OCI-LY1 (cell line): ENCODE data around the gene ASPSCR1.

ENCODE experiments used
- H2AFZ ChIP-seq: fragments of 200-600 bp; sonication (generic), shearing (Covaris generic); 2 replicates; pipeline ENCODE4 v1.6.0; 2014; ENCODE audit warnings: antibody characterized with exemption, mild to moderate bottlenecking, low read length
- H3F3A ChIP-seq: fragments of 200-600 bp; sonication (generic), shearing (Covaris generic); 2 replicates; pipeline ENCODE4 v1.6.0; 2014; ENCODE audit warnings: mild to moderate bottlenecking, antibody characterized with exemption, low read length, moderate library complexity; ENCODE audit not compliant: insufficient read depth
- H3K27ac ChIP-seq: fragments of 200-600 bp; sonication (generic); 2 replicates; pipeline ENCODE4 v1.5.1; 2014; ENCODE audit warnings: low read length, mixed run types, mild to moderate bottlenecking, low read depth; ENCODE audit not compliant: poor library complexity, severe bottlenecking
- H3K27me3 ChIP-seq: fragments of 200-600 bp; sonication (generic); 2 replicates; pipeline ENCODE4 v1.6.0; 2014; ENCODE audit warnings: antibody characterized with exemption, mild to moderate bottlenecking, low read length, moderate library complexity; ENCODE audit not compliant: insufficient read depth
- H3K36me3 ChIP-seq: fragments of 200-600 bp; sonication (generic); 2 replicates; pipeline ENCODE4 v1.6.1; 2014; ENCODE audit warnings: mild to moderate bottlenecking, antibody characterized with exemption, low read length, moderate library complexity, mixed read lengths; ENCODE audit not compliant: insufficient read depth
- H3K4me1 ChIP-seq: fragments of 200-600 bp; sonication (generic); 2 replicates; pipeline ENCODE4 v1.5.1; 2014; ENCODE audit warnings: mild to moderate bottlenecking, low read length, moderate library complexity; ENCODE audit not compliant: insufficient read depth, severe bottlenecking
- H3K4me2 ChIP-seq: fragments of 200-600 bp; sonication (generic), shearing (Covaris generic); 2 replicates; pipeline ENCODE4 v1.6.1; 2014; ENCODE audit warnings: low read length
- H3K4me3 ChIP-seq: fragments of 200-600 bp; sonication (generic); 2 replicates; pipeline ENCODE4 v1.5.1; 2014; ENCODE audit warnings: low read length, low read depth, mild to moderate bottlenecking, mixed read lengths; ENCODE audit not compliant: poor library complexity, severe bottlenecking
- H3K79me2 ChIP-seq: fragments of 200-600 bp; shearing (Covaris generic); 2 replicates; pipeline ENCODE4 v1.6.1; 2016; ENCODE audit warnings: mixed run types, low read length, mixed read lengths; ENCODE audit not compliant: insufficient read depth
- H3K9ac ChIP-seq: fragments of 200-600 bp; sonication (generic), shearing (Covaris generic); 2 replicates; pipeline ENCODE4 v1.6.1; 2014; ENCODE audit warnings: mild to moderate bottlenecking, low read length, mixed read lengths
- H3K9me2 ChIP-seq: fragments of 200-600 bp; sonication (generic), shearing (Covaris generic); 2 replicates; pipeline ENCODE4 v1.6.1; 2014; ENCODE audit warnings: low read depth, mild to moderate bottlenecking, low read length, mixed read lengths
- H3K9me3 ChIP-seq: fragments of 200-600 bp; shearing (Covaris generic); 2 replicates; pipeline ENCODE4 v1.6.1; 2014; ENCODE audit warnings: low read length, mixed read lengths
- H4K20me1 ChIP-seq: fragments of 200-600 bp; sonication (generic), shearing (Covaris generic); 2 replicates; pipeline ENCODE4 v1.6.0; 2016; ENCODE audit warnings: mild to moderate bottlenecking, low read length; ENCODE audit not compliant: insufficient read depth
- CTCF ChIP-seq: fragments of 200-600 bp; sonication (generic), shearing (Covaris generic); IDR thresholded peaks from 2 replicates; pipeline ENCODE4 v1.5.1; 2017; ENCODE audit warnings: mild to moderate bottlenecking, antibody characterized with exemption, low read length, moderate library complexity, mixed read lengths
- EZH2 ChIP-seq: fragments of 200-600 bp; sonication (generic), shearing (Covaris generic); IDR thresholded peaks from 2 replicates; pipeline ENCODE4 v1.8.0; 2017; ENCODE audit warnings: borderline replicate concordance, mixed run types, mild to moderate bottlenecking, antibody characterized with exemption, low read length, moderate library complexity, mixed read lengths

Gene ASPSCR1

GRCh38 chr17:81999976-82000802 is 22.8 kb downstream of the ASPSCR1 start:
- Histone ChIP-seq H3K4me3 (no peak overlapping the region), H3K4me2 (no peak overlapping the region), H3K27me3 (no peaks in the 10 kb centered on the region; the same call in 1 of the 2 replicates), H3K79me2 (no peaks in the 10 kb centered on the region), H3K4me1 (no peaks in the 10 kb centered on the region), H3K9me3 (no peaks in the 10 kb centered on the region), H3F3A (no peaks in the 10 kb centered on the region), H2AFZ (no peak overlapping the region), H3K9ac (no peak overlapping the region), H3K27ac (no peak overlapping the region), H4K20me1 (no peaks in the 10 kb centered on the region), H3K9me2 (no peaks in the 10 kb centered on the region), H3K36me3 (no peaks in the 10 kb centered on the region)
- TF ChIP-seq CTCF (no peak), EZH2 (no peak)

GRCh38 chr17:82000803-82001570 is 23.6 kb downstream of the ASPSCR1 start:
- Histone ChIP-seq H3K9ac (no peak overlapping the region), H3K4me1 (no peaks in the 10 kb centered on the region), H3K9me3 (no peaks in the 10 kb centered on the region), H3K4me3 (no peak overlapping the region), H3K27me3 (no peaks in the 10 kb centered on the region; the same call in 1 of the 2 replicates), H3K4me2 (no peak overlapping the region), H3K36me3 (no peaks in the 10 kb centered on the region), H3F3A (no peaks in the 10 kb centered on the region), H3K27ac (no peak overlapping the region), H4K20me1 (no peaks in the 10 kb centered on the region), H3K9me2 (no peaks in the 10 kb centered on the region), H2AFZ (no peak overlapping the region), H3K79me2 (no peaks in the 10 kb centered on the region)
- TF ChIP-seq CTCF = no peak
- TF ChIP-seq EZH2 = no peak

- H4K20me1 ChIP-seq = no peaks in the 10 kb centered on the region
- H2AFZ ChIP-seq = no peak overlapping the region
- H3K9me2 ChIP-seq = no peaks in the 10 kb centered on the region
- no peak for TF ChIP-seq CTCF
- no peak for TF ChIP-seq EZH2
- H3K9me3 ChIP-seq = no peaks in the 10 kb centered on the region
- no peaks in the 10 kb centered on the region for H3K36me3 ChIP-seq
- no peaks in the 10 kb centered on the region for H3F3A ChIP-seq
- no peak overlapping the region for H3K27ac ChIP-seq
- H3K4me1 ChIP-seq = no peaks in the 10 kb centered on the region
- no peak overlapping the region for H3K4me2 ChIP-seq
- no peak overlapping the region for H3K4me3 ChIP-seq
- no peak overlapping the region for H3K9ac ChIP-seq
- no peaks in the 10 kb centered on the region for H3K79me2 ChIP-seq
- no peaks in the 10 kb centered on the region; the same call in 1 of the 2 replicates for H3K27me3 ChIP-seq
Observed at GRCh38 chr17:82001571-82002056, 24.2 kb downstream of the ASPSCR1 start.
